CD14-positive monocyte (primary cell): Measurements from ENCODE around the gene COL20A1. TPM values are rescaled to one million over a fixed set of nuclear protein-coding genes. Genes with fewer than 3 reads are reported as not detected.

Experiments used
- DNase-seq, 3 donors: peaks; one replicate each; pipeline ENCODE4 v3.0.0-alpha.2; 2011 to 2022
- H2AFZ ChIP-seq: 2 replicates; pipeline ENCODE4 v1.6.0; 2012; ENCODE audit warnings: mild to moderate bottlenecking, low read depth, low read length, inconsistent platforms; ENCODE audit not compliant: insufficient read depth, poor library complexity, severe bottlenecking
- H3K27ac ChIP-seq, 2 donors: 1 replicate in 1 of 2; 2 replicates in 1 of 2; pipeline ENCODE4 v1.5.1; 2012 to 2013; ENCODE audit warnings: low read length in 2 of 2, control low read depth in 1 of 2, inconsistent platforms in 1 of 2, low read depth in 1 of 2, mild to moderate bottlenecking in 1 of 2
- H3K27me3 ChIP-seq, 2 donors: one replicate each; pipeline versions ENCODE4 v1.6.0 to v1.6.1; 2011 to 2013; ENCODE audit warnings: low read length in 2 of 2; ENCODE audit not compliant: control insufficient read depth in 2 of 2, insufficient read depth in 2 of 2
- H3K36me3 ChIP-seq, 2 donors: replicated peaks in 1 of 2; 1 replicate in 1 of 2; 2 replicates in 1 of 2; pipeline versions ENCODE4 v1.5.1 to v1.6.1; 2012 to 2013; ENCODE audit warnings: low read length in 2 of 2, control low read depth in 1 of 2, inconsistent platforms in 1 of 2, mild to moderate bottlenecking in 1 of 2; ENCODE audit not compliant: insufficient read depth in 2 of 2, control insufficient read depth in 1 of 2
- H3K4me1 ChIP-seq, 2 donors: 1 replicate in 1 of 2; 2 replicates in 1 of 2; pipeline versions ENCODE4 v1.5.1 to v1.6.1; 2012 to 2013; ENCODE audit warnings: low read length in 2 of 2, control low read depth in 1 of 2, inconsistent platforms in 1 of 2, mild to moderate bottlenecking in 1 of 2, moderate library complexity in 1 of 2; ENCODE audit not compliant: insufficient read depth in 2 of 2, control insufficient read depth in 1 of 2
- H3K4me2 ChIP-seq: replicated peaks from 2 replicates; pipeline ENCODE3; 2012; ENCODE audit warnings: low read length, moderate library complexity, mild to moderate bottlenecking; ENCODE audit not compliant: poor library complexity, severe bottlenecking; ENCODE audit errors: extremely low read depth
- H3K4me3 ChIP-seq, 3 experiments: fragments of 200-600 bp in 1 of 3; sonication (generic) in 1 of 3; replicated peaks in 1 of 3; 1 replicate in 2 of 3; 2 replicates in 1 of 3; pipeline ENCODE4 v1.5.1; 2011 to 2013; ENCODE audit warnings: low read length in 3 of 3, mild to moderate bottlenecking in 3 of 3, control low read depth in 2 of 3, low read depth in 2 of 3, inconsistent platforms in 1 of 3, moderate library complexity in 1 of 3
- H3K79me2 ChIP-seq: 2 replicates; pipeline ENCODE4 v1.6.0; 2012; ENCODE audit warnings: mild to moderate bottlenecking, control low read depth, inconsistent platforms, low read length, moderate library complexity; ENCODE audit not compliant: insufficient read depth
- H3K9ac ChIP-seq: 2 replicates; pipeline ENCODE4 v1.6.0; 2017; ENCODE audit warnings: low read length, mild to moderate bottlenecking; ENCODE audit not compliant: insufficient read depth, poor library complexity, severe bottlenecking
- H3K9me3 ChIP-seq, 2 donors: replicated peaks in 1 of 2; 1 replicate in 1 of 2; 2 replicates in 1 of 2; pipeline versions ENCODE4 v1.5.1 to v1.6.1; 2012 to 2013; ENCODE audit warnings: low read length in 2 of 2, control low read depth in 1 of 2; ENCODE audit not compliant: control insufficient read depth in 1 of 2, insufficient read depth in 1 of 2
- H4K20me1 ChIP-seq: 2 replicates; pipeline ENCODE4 v1.6.0; 2012; ENCODE audit warnings: mild to moderate bottlenecking, low read length, control low read depth, moderate library complexity; ENCODE audit not compliant: insufficient read depth
- H3K27ac Mint-ChIP-seq, 7 donors: one replicate each; pipeline ENCODE4 v1.8.0; 2020; ENCODE audit warnings: mild to moderate bottlenecking in 7 of 7, mixed read lengths in 7 of 7, moderate library complexity in 6 of 7, inconsistent platforms in 2 of 7
- H3K27me3 Mint-ChIP-seq, 3 donors: one replicate each; pipeline ENCODE4 v1.8.0; 2021 to 2022; ENCODE audit warnings: low read depth in 3 of 3, mild to moderate bottlenecking in 3 of 3, mixed read lengths in 3 of 3, moderate library complexity in 3 of 3, inconsistent platforms in 1 of 3
- H3K36me3 Mint-ChIP-seq, 2 donors: one replicate each; pipeline ENCODE4 v1.8.0; 2020; ENCODE audit warnings: mixed read lengths in 2 of 2, inconsistent platforms in 1 of 2, mild to moderate bottlenecking in 1 of 2
- H3K4me1 Mint-ChIP-seq: one replicate; pipeline ENCODE4 v1.8.0; 2020; ENCODE audit warnings: mild to moderate bottlenecking, mixed read lengths
- H3K4me3 Mint-ChIP-seq, 2 donors: one replicate each; pipeline ENCODE4 v1.8.0; 2020; ENCODE audit warnings: mild to moderate bottlenecking in 2 of 2, mixed read lengths in 2 of 2, moderate library complexity in 1 of 2
- H3K9me3 Mint-ChIP-seq, 7 donors: one replicate each; pipeline ENCODE4 v1.8.0; 2020 to 2022; ENCODE audit warnings: mixed read lengths in 7 of 7, mild to moderate bottlenecking in 6 of 7, moderate library complexity in 6 of 7, inconsistent platforms in 2 of 7
- CTCF ChIP-seq: fragments of 200-600 bp; IDR thresholded peaks from one replicate; pipeline ENCODE4 v1.8.0; 2022; ENCODE audit warnings: antibody characterized with exemption, mild to moderate bottlenecking
- whole genome bisulfite sequencing: methylation state at CpG from one replicate; pipeline ENCODE4 v1.1.5; 2013; ENCODE audit warnings: missing lambda C conversion rate; ENCODE audit not compliant: insufficient coverage; 5-methylcytosine and 5-hydroxymethylcytosine counted together
- intact Hi-C, 2 donors: fragments of 100-400 bp; cut with micrococcal nuclease; formaldehyde crosslinking; loops; one replicate each; pipeline versions ENCODE4 v1.15.0 to v1.15.1; 2023
- polyA plus RNA-seq, 3 donors: library from polyadenylated mRNA; depleted of rRNA in 1 of 3; unstranded in 2 of 3; stranded (reverse) in 1 of 3; fragments of 300-500 nt in 2 of 3; fragments of >200 nt in 1 of 3; fragmentation: Illumina TruSeq in 2 of 3; gene quantifications; 1 replicate in 2 of 3; 2 replicates in 1 of 3; pipeline ENCODE4 v1.2.3, GENCODE V29; 2012 to 2021

Gene COL20A1
- polyA plus RNA-seq, 3 donors = not detected

- H3K4me1 Mint-ChIP-seq = no peaks in the 10 kb centered on the region
- H3K9me3 ChIP-seq = no peaks in the 10 kb centered on the region
- intact Hi-C loops = no loop called here
- H2AFZ ChIP-seq = no peak overlapping the region
- H3K27ac ChIP-seq = no peak overlapping the region
- no peak overlapping the region for H3K4me3 Mint-ChIP-seq
- DNase-seq = no peak
- H3K36me3 ChIP-seq = peaks cover 37 to 38% of the 10 kb centered on the region in 2 donors
- no peak overlapping the region for H3K4me2 ChIP-seq
- no peak overlapping the region for H3K4me3 ChIP-seq
- no peak overlapping the region for H3K27ac Mint-ChIP-seq
- 95% methylated on average over 16 of the region's 17 CpGs for WGBS
- H3K9ac ChIP-seq = no peak overlapping the region
- peaks cover 27 to 39% of the 10 kb centered on the region in 2 donors for H3K36me3 Mint-ChIP-seq
- H4K20me1 ChIP-seq = peaks cover 9% of the 10 kb centered on the region
- no peaks in the 10 kb centered on the region for H3K9me3 Mint-ChIP-seq
- no peaks in the 10 kb centered on the region for H3K4me1 ChIP-seq
- H3K27me3 Mint-ChIP-seq = peaks cover 7 to 21% (median 8%) of the 10 kb centered on the region in 3 donors
- no peak for TF ChIP-seq CTCF
- H3K79me2 ChIP-seq = no peaks in the 10 kb centered on the region
- peaks cover 0 to 7% of the 10 kb centered on the region in 2 donors for H3K27me3 ChIP-seq
Observed at GRCh38 chr20:63290136-63290676, 2.8 kb upstream of the COL20A1 start.

GRCh38 chr20:63290677-63291472 is 2.1 kb upstream of the COL20A1 start:
- H4K20me1 ChIP-seq = peaks cover 9% of the 10 kb centered on the region
- Mint-ChIP-seq H3K27ac (no peak overlapping the region), H3K27me3 (peaks cover 13 to 28% (median 14%) of the 10 kb centered on the region in 3 donors), H3K4me3 (no peak overlapping the region), H3K9me3 (no peaks in the 10 kb centered on the region), H3K36me3 (peaks cover 22 to 32% of the 10 kb centered on the region in 2 donors), H3K4me1 (no peaks in the 10 kb centered on the region)
- 61% methylated on average over 26 of the region's 26 CpGs for WGBS
- no peak overlapping the region for H3K4me2 ChIP-seq
- H2AFZ ChIP-seq = no peak overlapping the region
- no peaks in the 10 kb centered on the region for H3K4me1 ChIP-seq
- peaks cover 31 to 32% of the 10 kb centered on the region in 2 donors for H3K36me3 ChIP-seq
- peak; percentile 81 for TF ChIP-seq CTCF
- no peaks in the 10 kb centered on the region for H3K79me2 ChIP-seq
- no peak overlapping the region for H3K27ac ChIP-seq
- peak in 2 of 3 donors; percentile 15 to 21 for DNase-seq
- H3K27me3 ChIP-seq = peaks cover 0 to 13% of the 10 kb centered on the region in 2 donors
- intact Hi-C loops = no loop called here
- no peaks in the 10 kb centered on the region for H3K9me3 ChIP-seq
- no peak overlapping the region for H3K4me3 ChIP-seq
- no peak overlapping the region for H3K9ac ChIP-seq
